ENCODE data around the gene SYTL2. TPM values are rescaled to one million over a fixed set of nuclear protein-coding genes. Genes with fewer than 3 reads are reported as not detected.

SYTL2 gene
- total RNA-seq, 1 experiment from 2014 or later = 0.75 TPM

- Histone ChIP-seq H3K4me3 (ENCODE audit: low read length) (no peak overlapping the region), H2AFZ (ENCODE audit: low read length) (no peak overlapping the region), H3K36me3 (ENCODE audit: insufficient read depth, low read length) (no peaks in the 10 kb centered on the region), H3K4me2 (ENCODE audit: low read depth, low read length, poor library complexity, severe bottlenecking) (no peak overlapping the region), H3K79me2 (ENCODE audit: low read length) (no peaks in the 10 kb centered on the region), H3K9me3 (ENCODE audit: low read length) (no peaks in the 10 kb centered on the region), H3K4me1 (ENCODE audit: low read length) (no peaks in the 10 kb centered on the region), H3K27me3 (ENCODE audit: low read length) (0 out of 2 replicates have a peak, but pooled peaks cover 2% of the 10 kb centered on the region), H3K9ac (ENCODE audit: low read length) (no peak overlapping the region), H4K20me1 (ENCODE audit: insufficient read depth, low read depth, low read length) (no peaks in the 10 kb centered on the region), H3K9me2 (replicated peaks; ENCODE audit: insufficient read depth, low read length) (no peaks in the 10 kb centered on the region), H3K27ac (ENCODE audit: low read length) (no peak overlapping the region)
- no peak for DNase-seq
Measured at GRCh38 chr11:85704967-85705366, 106.0 kb downstream of the SYTL2 start.

- no peaks in the 10 kb centered on the region for H3K9me3 ChIP-seq (ENCODE audit: low read length)
- H3K4me2 ChIP-seq (ENCODE audit: low read depth, low read length, poor library complexity, severe bottlenecking) = no peak overlapping the region
Measured at GRCh38 chr11:85699957-85700741, 110.8 kb downstream of the SYTL2 start.

DNA sequence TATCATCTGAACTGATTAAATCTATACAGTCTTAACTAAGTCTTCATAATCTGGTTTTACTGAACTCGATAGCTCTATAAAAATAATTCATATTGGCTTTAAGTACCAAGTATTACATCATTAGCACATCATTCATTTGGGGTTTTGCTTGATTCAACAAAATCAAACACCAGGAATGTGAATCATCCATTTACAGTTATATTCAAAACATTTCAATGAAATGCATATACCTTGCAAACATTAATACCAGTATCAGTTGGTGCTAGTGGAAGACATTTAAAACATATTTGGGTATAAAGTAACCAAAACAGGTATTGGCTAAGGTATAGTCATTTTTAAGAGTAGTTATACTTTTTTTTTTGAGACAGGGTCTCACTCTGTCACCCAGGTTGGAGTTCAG lies 112.7 kb downstream of the SYTL2 start:
- Histone ChIP-seq H3K9me3 (ENCODE audit: low read length) (no peaks in the 10 kb centered on the region), H3K9me2 (replicated peaks; ENCODE audit: insufficient read depth, low read length) (no peaks in the 10 kb centered on the region), H3K27ac (ENCODE audit: low read length) (no peak overlapping the region), H3K79me2 (ENCODE audit: low read length) (no peaks in the 10 kb centered on the region), H2AFZ (ENCODE audit: low read length) (no peak overlapping the region), H3K4me3 (ENCODE audit: low read length) (no peak overlapping the region), H3K9ac (ENCODE audit: low read length) (no peak overlapping the region), H3K4me2 (ENCODE audit: low read depth, low read length, poor library complexity, severe bottlenecking) (no peak overlapping the region), H3K36me3 (ENCODE audit: insufficient read depth, low read length) (no peaks in the 10 kb centered on the region), H3K4me1 (ENCODE audit: low read length) (no peaks in the 10 kb centered on the region), H4K20me1 (ENCODE audit: insufficient read depth, low read depth, low read length) (no peaks in the 10 kb centered on the region), H3K27me3 (ENCODE audit: low read length) (0 out of 2 replicates have a peak, but pooled peaks cover 2% of the 10 kb centered on the region)
- DNase-seq = no peak

More at GRCh38 chr11:85699957-85700741, 110.8 kb downstream of the SYTL2 start:
- Histone ChIP-seq H4K20me1 (ENCODE audit: insufficient read depth, low read depth, low read length) (no peaks in the 10 kb centered on the region), H3K79me2 (ENCODE audit: low read length) (no peaks in the 10 kb centered on the region), H3K4me1 (ENCODE audit: low read length) (no peaks in the 10 kb centered on the region), H2AFZ (ENCODE audit: low read length) (no peak overlapping the region), H3K9me2 (replicated peaks; ENCODE audit: insufficient read depth, low read length) (no peaks in the 10 kb centered on the region), H3K27ac (ENCODE audit: low read length) (no peak overlapping the region), H3K36me3 (ENCODE audit: insufficient read depth, low read length) (no peaks in the 10 kb centered on the region), H3K9ac (ENCODE audit: low read length) (no peak overlapping the region), H3K4me3 (ENCODE audit: low read length) (no peak overlapping the region), H3K27me3 (ENCODE audit: low read length) (0 out of 2 replicates have a peak, but pooled peaks cover 2% of the 10 kb centered on the region)
- no peak for DNase-seq

GRCh38 chr11:85697747-85698146 lies 113.2 kb downstream of the SYTL2 start:
- no peak for DNase-seq
- no peaks in the 10 kb centered on the region for H3K9me3 ChIP-seq (ENCODE audit: low read length)
- no peaks in the 10 kb centered on the region for H3K4me1 ChIP-seq (ENCODE audit: low read length)
- no peaks in the 10 kb centered on the region for H3K36me3 ChIP-seq (ENCODE audit: insufficient read depth, low read length)
- H3K4me2 ChIP-seq (ENCODE audit: low read depth, low read length, poor library complexity, severe bottlenecking) = no peak overlapping the region
- H3K27ac ChIP-seq (ENCODE audit: low read length) = no peak overlapping the region
- H3K27me3 ChIP-seq (ENCODE audit: low read length) = 0 out of 2 replicates have a peak, but pooled peaks cover 2% of the 10 kb centered on the region
- H3K9ac ChIP-seq (ENCODE audit: low read length) = no peak overlapping the region
- no peak overlapping the region for H3K4me3 ChIP-seq (ENCODE audit: low read length)
- H2AFZ ChIP-seq (ENCODE audit: low read length) = no peak overlapping the region
- no peaks in the 10 kb centered on the region for H3K9me2 ChIP-seq (replicated peaks; ENCODE audit: insufficient read depth, low read length)
- H4K20me1 ChIP-seq (ENCODE audit: insufficient read depth, low read depth, low read length) = no peaks in the 10 kb centered on the region
- H3K79me2 ChIP-seq (ENCODE audit: low read length) = no peaks in the 10 kb centered on the region

- Histone ChIP-seq H2AFZ (ENCODE audit: low read length) (no peak overlapping the region), H3K4me2 (ENCODE audit: low read depth, low read length, poor library complexity, severe bottlenecking) (no peak overlapping the region), H3K27me3 (ENCODE audit: low read length) (no peaks in the 10 kb centered on the region), H3K9ac (ENCODE audit: low read length) (no peak overlapping the region), H3K9me2 (replicated peaks; ENCODE audit: insufficient read depth, low read length) (no peaks in the 10 kb centered on the region), H3K9me3 (ENCODE audit: low read length) (no peaks in the 10 kb centered on the region), H3K27ac (ENCODE audit: low read length) (no peak overlapping the region), H4K20me1 (ENCODE audit: insufficient read depth, low read depth, low read length) (no peaks in the 10 kb centered on the region), H3K36me3 (ENCODE audit: insufficient read depth, low read length) (no peaks in the 10 kb centered on the region), H3K4me1 (ENCODE audit: low read length) (no peaks in the 10 kb centered on the region), H3K79me2 (ENCODE audit: low read length) (no peaks in the 10 kb centered on the region), H3K4me3 (ENCODE audit: low read length) (no peak overlapping the region)
- DNase-seq = no peak
Measured at GRCh38 chr11:85695546-85695945, 115.4 kb downstream of the SYTL2 start.

- Histone ChIP-seq H3K36me3 (ENCODE audit: insufficient read depth, low read length) (no peaks in the 10 kb centered on the region), H2AFZ (ENCODE audit: low read length) (no peak overlapping the region), H3K9ac (ENCODE audit: low read length) (no peak overlapping the region), H3K9me3 (ENCODE audit: low read length) (no peaks in the 10 kb centered on the region), H3K79me2 (ENCODE audit: low read length) (no peaks in the 10 kb centered on the region), H3K4me1 (ENCODE audit: low read length) (no peaks in the 10 kb centered on the region), H3K27ac (ENCODE audit: low read length) (no peak overlapping the region), H3K9me2 (replicated peaks; ENCODE audit: insufficient read depth, low read length) (no peaks in the 10 kb centered on the region), H4K20me1 (ENCODE audit: insufficient read depth, low read depth, low read length) (no peaks in the 10 kb centered on the region), H3K4me3 (ENCODE audit: low read length) (no peak overlapping the region), H3K27me3 (ENCODE audit: low read length) (no peaks in the 10 kb centered on the region), H3K4me2 (ENCODE audit: low read depth, low read length, poor library complexity, severe bottlenecking) (no peak overlapping the region)
- peak; percentile 79 for DNase-seq
Measured at GRCh38 chr11:85694385-85694980, 116.5 kb downstream of the SYTL2 start.

DNA sequence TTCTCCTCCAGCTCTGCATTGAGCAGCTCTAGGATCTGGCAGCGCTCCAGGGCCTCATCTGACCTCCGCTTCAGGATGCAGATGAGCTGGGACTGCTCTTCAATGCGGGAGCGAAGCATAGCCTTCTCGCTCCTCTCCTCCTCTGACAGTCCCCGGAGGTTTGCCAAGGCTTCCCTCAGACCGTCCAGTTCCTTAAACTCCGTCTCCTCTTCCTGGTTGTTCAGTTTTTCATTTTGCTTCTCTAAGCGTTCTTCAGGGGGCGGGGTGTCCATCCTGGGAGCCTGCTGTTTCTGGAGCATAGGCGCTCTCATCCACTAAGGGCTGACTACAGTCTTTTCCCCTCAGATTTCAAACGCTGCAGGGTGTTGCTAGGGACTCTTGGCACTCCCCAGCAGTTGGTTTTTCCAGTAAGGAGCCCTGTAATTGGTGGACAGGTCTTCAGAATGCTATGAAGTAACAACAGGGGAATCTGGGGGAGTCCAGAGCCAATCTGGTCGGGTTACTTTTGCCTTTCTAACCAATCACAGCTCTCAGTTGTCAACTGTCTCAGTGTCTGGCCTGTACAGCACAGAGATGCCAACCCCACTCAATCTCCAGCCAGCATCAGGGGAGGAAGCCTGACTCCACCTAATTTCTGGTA lies 125.0 kb downstream of the SYTL2 start, which contains the start of gene CCDC89:
CCDC89 (minus strand) TSS at position 376 of the 640 bp plus-strand sequence; CDS start at position 311, 65 bp downstream.
- H4K20me1 ChIP-seq (ENCODE audit: insufficient read depth, low read depth, low read length) = no peaks in the 10 kb centered on the region
- H3K4me1 ChIP-seq (ENCODE audit: low read length) = peaks cover 29% of the 10 kb centered on the region
- H3K9me2 ChIP-seq (replicated peaks; ENCODE audit: insufficient read depth, low read length) = no peaks in the 10 kb centered on the region
- no peaks in the 10 kb centered on the region for H3K9me3 ChIP-seq (ENCODE audit: low read length)
- H3K27me3 ChIP-seq (ENCODE audit: low read length) = no peaks in the 10 kb centered on the region
- no peaks in the 10 kb centered on the region for H3K79me2 ChIP-seq (ENCODE audit: low read length)
- H3K36me3 ChIP-seq (ENCODE audit: insufficient read depth, low read length) = no peaks in the 10 kb centered on the region
- H3K9ac ChIP-seq (ENCODE audit: low read length) = no peak within 1 kb of the TSS
- no peak within 1 kb of the TSS for H3K27ac ChIP-seq (ENCODE audit: low read length)
- H3K4me2 ChIP-seq (ENCODE audit: low read depth, low read length, poor library complexity, severe bottlenecking) = no peak within 1 kb of the TSS
- peak; percentile 76 for DNase-seq
- peak within 1 kb of the TSS; percentile 8; the same call in 1 of the 2 replicates for H2AFZ ChIP-seq (ENCODE audit: low read length)
- H3K4me3 ChIP-seq (ENCODE audit: low read length) = no peak within 1 kb of the TSS

Measured in Karpas-422 (cell line).